ENCODE measurements around the gene NOP10. TPM values are rescaled to one million over a fixed set of nuclear protein-coding genes. Genes with fewer than 3 reads are reported as not detected.
"Not testable (repeated sequence)": the region's sequence is repeated elsewhere in the genome, so short reads cannot be mapped to it uniquely, and the experiment has no call there.

Gene NOP10
- total RNA-seq (100 to 1,000 TPM; 136 to 353 (median 174) TPM), polyA plus RNA-seq (100 to 1,000 TPM; 158 to 290 (median 170) TPM)
- long read RNA-seq, donor 1, transcript NOP10-201 (2 exons, 554 nt): major isoform, 259 of 284 reads
- long read RNA-seq, donor 1, partial matches to known transcripts: 25 of 284 reads
- long read RNA-seq, donor 1, other reads (novel, unspliced or antisense): 0 of 284 reads
- long read RNA-seq, donor 2, transcript NOP10-201 (2 exons, 554 nt): major isoform, 120 of 134 reads
- long read RNA-seq, donor 2, partial matches to known transcripts: 13 of 134 reads
- long read RNA-seq, donor 2, other reads (novel, unspliced or antisense): 0 of 134 reads
- long read RNA-seq, donor 3, transcript NOP10-201 (2 exons, 554 nt): major isoform, 201 of 206 reads
- long read RNA-seq, donor 3, partial matches to known transcripts: 0 of 206 reads
- long read RNA-seq, donor 3, other reads (novel, unspliced or antisense): 5 of 206 reads
- long read RNA-seq, donor 4, transcript NOP10-201 (2 exons, 554 nt): major isoform, 158 of 160 reads
- long read RNA-seq, donor 4, partial matches to known transcripts: 0 of 160 reads
- long read RNA-seq, donor 4, other reads (novel, unspliced or antisense): 2 of 160 reads
- long read RNA-seq, donor 5, transcript NOP10-201 (2 exons, 554 nt): major isoform, 132 of 133 reads
- long read RNA-seq, donor 5, partial matches to known transcripts: 0 of 133 reads
- long read RNA-seq, donor 5, other reads (novel, unspliced or antisense): 1 of 133 reads
- long read RNA-seq, donor 6, transcript NOP10-201 (2 exons, 554 nt): major isoform, 108 of 108 reads
- long read RNA-seq, donor 6, partial matches to known transcripts: 0 of 108 reads
- long read RNA-seq, donor 6, other reads (novel, unspliced or antisense): 0 of 108 reads
- long read RNA-seq, donor 7, transcript NOP10-201 (2 exons, 554 nt): major isoform, 124 of 125 reads
- long read RNA-seq, donor 7, partial matches to known transcripts: 0 of 125 reads
- long read RNA-seq, donor 7, other reads (novel, unspliced or antisense): 0 of 125 reads
- long read RNA-seq, donor 8, transcript NOP10-201 (2 exons, 554 nt): major isoform, 174 of 174 reads
- long read RNA-seq, donor 8, partial matches to known transcripts: 0 of 174 reads
- long read RNA-seq, donor 8, other reads (novel, unspliced or antisense): 0 of 174 reads
- long read RNA-seq, donor 9, transcript NOP10-201 (2 exons, 554 nt): major isoform, 138 of 138 reads
- long read RNA-seq, donor 9, partial matches to known transcripts: 0 of 138 reads
- long read RNA-seq, donor 9, other reads (novel, unspliced or antisense): 0 of 138 reads
- long read RNA-seq, donor 10, transcript NOP10-201 (2 exons, 554 nt): major isoform, 85 of 85 reads
- long read RNA-seq, donor 10, partial matches to known transcripts: 0 of 85 reads
- long read RNA-seq, donor 10, other reads (novel, unspliced or antisense): 0 of 85 reads

DNA sequence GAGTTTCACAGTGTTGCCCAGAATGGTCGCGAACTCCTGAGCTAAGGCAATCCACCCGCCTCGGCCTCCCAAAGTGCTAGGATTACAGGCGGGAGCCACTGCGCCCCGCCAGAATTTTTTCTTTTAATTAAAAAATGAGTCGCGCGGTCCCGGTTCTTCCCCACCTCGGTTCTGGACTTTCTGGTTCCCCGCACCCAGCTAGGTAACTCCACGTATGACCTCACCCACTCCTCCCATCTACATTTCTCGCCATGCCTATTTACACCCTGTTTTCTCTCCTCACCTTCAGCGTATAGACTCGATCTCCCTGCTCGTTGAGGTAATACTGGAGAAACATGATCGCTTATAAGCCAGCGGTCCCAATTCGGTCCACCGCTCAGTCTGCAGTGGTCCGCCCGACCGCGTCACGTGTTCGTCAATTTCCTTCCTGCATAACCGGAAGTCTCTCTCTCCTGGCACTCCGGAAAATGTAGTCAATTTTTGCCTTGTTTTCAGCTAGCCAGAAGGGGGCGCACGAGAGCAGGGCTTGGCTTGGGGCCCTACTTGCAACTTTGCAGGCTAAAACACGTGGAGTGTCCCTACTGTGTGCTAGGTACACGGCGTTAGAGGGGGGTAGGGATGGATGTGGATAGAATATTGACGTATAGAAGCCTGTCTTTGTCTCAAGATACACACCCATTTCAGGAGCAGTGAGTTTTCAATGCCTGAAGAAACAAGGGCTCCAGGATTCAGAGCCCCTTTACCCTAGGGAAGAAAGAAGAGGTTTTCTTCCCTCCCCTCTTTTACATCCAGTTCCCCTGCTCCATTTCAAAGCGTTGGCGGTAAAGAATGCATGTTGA is at the start of gene NOP10, which contains the start of gene NUTM1:
TSS of gene NOP10 (minus strand) at position 400 of the 839 bp plus-strand sequence. CDS start at position 337, 63 bp downstream.
TSS of gene NUTM1 (plus strand) at position 579 of the 839 bp plus-strand sequence. CDS start 382 bp downstream, outside the sequence.
- WGBS, 4 donors: 1% methylated on average over 34 to 38 of the region's 38 CpGs
- Histone ChIP-seq H3K36me3 (replicated peaks in 1 of 2) (peaks cover 0 to 9% of the 10 kb centered on the region in 2 donors), H3K4me1 (replicated peaks in 1 of 2) (peaks cover 5 to 10% of the 10 kb centered on the region in 2 donors), H3K4me3 (peak within 1 kb of the TSS; percentile 6 to 84 (median 62)), H3K27me3 (no peaks in the 10 kb centered on the region), H3K9me3 (replicated peaks in 1 of 3) (no peaks in the 10 kb centered on the region), H3K27ac (peak within 1 kb of the TSS; percentile 78 to 93 (median 90))
- peak; percentile 91 to 96 (median 93) for DNase-seq
- intact Hi-C loops (cut with DNase I): loop anchor here in 1 of 2 donors (10.0 kb wide), 1 partner anchor 242 kb away; the partner anchor contains the start of gene GOLGA8B
- peak in 1 of 2 donors; percentile 68 for TF ChIP-seq POLR2A (IDR thresholded peaks at IDR 0.05)
- TF ChIP-seq, protein P1, sequence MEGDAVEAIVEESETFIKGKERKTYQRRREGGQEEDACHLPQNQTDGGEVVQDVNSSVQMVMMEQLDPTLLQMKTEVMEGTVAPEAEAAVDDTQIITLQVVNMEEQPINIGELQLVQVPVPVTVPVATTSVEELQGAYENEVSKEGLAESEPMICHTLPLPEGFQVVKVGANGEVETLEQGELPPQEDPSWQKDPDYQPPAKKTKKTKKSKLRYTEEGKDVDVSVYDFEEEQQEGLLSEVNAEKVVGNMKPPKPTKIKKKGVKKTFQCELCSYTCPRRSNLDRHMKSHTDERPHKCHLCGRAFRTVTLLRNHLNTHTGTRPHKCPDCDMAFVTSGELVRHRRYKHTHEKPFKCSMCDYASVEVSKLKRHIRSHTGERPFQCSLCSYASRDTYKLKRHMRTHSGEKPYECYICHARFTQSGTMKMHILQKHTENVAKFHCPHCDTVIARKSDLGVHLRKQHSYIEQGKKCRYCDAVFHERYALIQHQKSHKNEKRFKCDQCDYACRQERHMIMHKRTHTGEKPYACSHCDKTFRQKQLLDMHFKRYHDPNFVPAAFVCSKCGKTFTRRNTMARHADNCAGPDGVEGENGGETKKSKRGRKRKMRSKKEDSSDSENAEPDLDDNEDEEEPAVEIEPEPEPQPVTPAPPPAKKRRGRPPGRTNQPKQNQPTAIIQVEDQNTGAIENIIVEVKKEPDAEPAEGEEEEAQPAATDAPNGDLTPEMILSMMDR (IDR thresholded peaks at IDR 0.05): peak; percentile 94 to 98 (median 97)

- DNase-seq; H3K27ac ChIP-seq; H3K4me3 ChIP-seq; H3K9me3 ChIP-seq (replicated peaks in 1 of 3); H3K27me3 ChIP-seq; intact Hi-C loops (cut with DNase I); H3K36me3 ChIP-seq (replicated peaks in 1 of 2); H3K4me1 ChIP-seq (replicated peaks in 1 of 2): not testable (repeated sequence)
- WGBS, 4 donors: no CpG with 5 or more reads among the region's 16 CpGs
Measured at GRCh38 chr15:34389594-34390086, 46.7 kb upstream of the NOP10 start.

GRCh38 chr15:34381829-34382521 is 39.0 kb upstream of the NOP10 start:
- H3K4me3 ChIP-seq; intact Hi-C loops (cut with DNase I); H3K36me3 ChIP-seq (replicated peaks in 1 of 2); H3K4me1 ChIP-seq (replicated peaks in 1 of 2); DNase-seq; H3K27ac ChIP-seq; H3K27me3 ChIP-seq; H3K9me3 ChIP-seq (replicated peaks in 1 of 3): not testable (repeated sequence)
- no CpG with 5 or more reads among the region's 19 CpGs for WGBS, 4 donors

GRCh38 chr15:34380491-34380890 is 37.6 kb upstream of the NOP10 start:
- 69 to 93% (median 92%) methylated on average over 4 of the region's 4 CpGs for WGBS, 4 donors
- DNase-seq: peak in 1 of 7 donors; percentile 6

More at GRCh38 chr15:34380491-34380890, 37.6 kb upstream of the NOP10 start:
- intact Hi-C loops (cut with DNase I); H3K4me1 ChIP-seq (replicated peaks in 1 of 2); H3K4me3 ChIP-seq; H3K27me3 ChIP-seq; H3K27ac ChIP-seq; H3K36me3 ChIP-seq (replicated peaks in 1 of 2); H3K9me3 ChIP-seq (replicated peaks in 1 of 3): not testable (repeated sequence)

Data from adrenal gland (tissue), 19 donors.